GM21576 (cell line): ENCODE data around the gene NFE2.
A peak's percentile ranks its signal among the peaks of the same experiment; 100 is the strongest.
"Not testable (repeated sequence)": the region's sequence is repeated elsewhere in the genome, so short reads cannot be mapped to it uniquely, and the experiment has no call there.

Source experiments
- ATAC-seq: cut with Tn5 transposase; IDR thresholded peaks from one replicate; pipeline ENCODE4 v1.9.1; 2021; ENCODE audit warnings: mild to moderate bottlenecking, moderate library complexity; ENCODE audit not compliant: unreplicated experiment

Gene NFE2

DNA sequence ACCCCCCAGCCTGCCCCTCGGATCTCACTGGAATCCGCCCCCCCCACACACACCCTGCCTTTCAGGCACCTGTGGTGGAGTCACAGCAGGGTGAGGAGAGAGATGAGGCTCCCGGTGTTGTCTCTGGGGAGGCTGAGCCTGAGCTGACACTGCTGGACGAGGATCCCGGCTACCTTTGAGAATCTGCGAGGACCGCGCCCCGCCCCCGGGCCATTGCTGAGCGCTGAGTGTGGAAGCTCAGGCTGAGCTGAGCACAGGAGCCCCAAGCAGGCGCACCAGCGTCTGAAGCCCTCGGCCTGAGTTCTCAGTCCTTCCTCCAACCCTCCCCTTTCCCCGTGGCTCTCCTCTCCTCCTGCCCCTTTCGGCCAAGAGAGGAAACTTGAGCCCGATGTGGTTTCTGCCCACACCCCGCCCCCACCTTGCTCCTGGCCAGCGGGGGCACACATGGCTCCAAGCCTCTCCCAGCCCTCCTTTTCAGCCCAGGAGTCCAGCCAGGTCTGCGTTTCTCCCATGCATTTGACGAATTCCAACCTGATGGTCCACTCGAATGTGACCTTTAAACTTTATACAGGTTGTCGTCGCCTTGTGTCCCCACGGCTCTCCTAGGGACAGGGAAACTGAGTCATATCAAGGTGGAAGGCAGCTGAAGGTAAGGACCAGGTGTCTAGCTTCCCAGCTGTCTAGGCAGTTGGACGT, at the start of gene NFE2:
NFE2 (minus strand) TSS at position 284 of the 696 bp plus-strand sequence. CDS start 5,767 bp downstream, outside the sequence.
- ATAC-seq: no peak

GRCh38 chr12:54349679-54350078, 48.9 kb upstream of the NFE2 start:
- ATAC-seq: no peak

GRCh38 chr12:54349036-54349435, 48.2 kb upstream of the NFE2 start:
- no peak for ATAC-seq

- no peak for ATAC-seq
These were observed 40.8 kb upstream of the NFE2 start for GRCh38 chr12:54341378-54342300.

GRCh38 chr12:54340846-54341245, 40.0 kb upstream of the NFE2 start:
- ATAC-seq: no peak

DNA sequence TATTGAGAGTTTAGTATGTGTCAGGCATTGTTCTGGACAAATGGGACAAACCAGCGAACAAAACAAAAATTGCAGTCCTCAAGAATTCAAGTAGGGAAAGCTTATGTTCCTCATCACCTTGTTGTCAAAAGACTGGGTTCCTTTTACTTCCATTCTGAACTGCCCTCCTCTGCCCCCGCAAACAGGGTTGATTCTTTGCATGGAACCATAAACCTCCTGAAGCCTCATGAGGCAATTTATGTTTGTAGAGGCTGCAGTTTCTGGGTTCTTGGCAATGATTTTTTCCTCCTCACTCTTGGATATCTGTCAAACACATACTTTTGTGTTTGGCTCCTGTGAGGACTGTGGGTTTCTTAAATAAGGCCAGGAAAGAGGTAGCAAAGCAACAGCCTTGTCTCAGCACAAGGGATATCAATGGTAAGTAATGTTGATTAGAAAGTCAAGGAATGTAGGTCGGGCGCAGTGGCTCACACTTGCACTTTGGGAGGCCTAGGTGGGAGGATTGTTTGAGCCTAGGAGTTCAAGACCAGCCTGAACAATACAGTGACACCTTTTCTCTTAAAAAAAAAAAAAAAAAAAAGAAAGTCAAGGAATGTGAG, 38.0 kb upstream of the NFE2 start:
- no peak for ATAC-seq

GRCh38 chr12:54337854-54338650, 37.2 kb upstream of the NFE2 start:
- no peak for ATAC-seq

GRCh38 chr12:54337280-54337842, 36.5 kb upstream of the NFE2 start:
- no peak for ATAC-seq

DNA sequence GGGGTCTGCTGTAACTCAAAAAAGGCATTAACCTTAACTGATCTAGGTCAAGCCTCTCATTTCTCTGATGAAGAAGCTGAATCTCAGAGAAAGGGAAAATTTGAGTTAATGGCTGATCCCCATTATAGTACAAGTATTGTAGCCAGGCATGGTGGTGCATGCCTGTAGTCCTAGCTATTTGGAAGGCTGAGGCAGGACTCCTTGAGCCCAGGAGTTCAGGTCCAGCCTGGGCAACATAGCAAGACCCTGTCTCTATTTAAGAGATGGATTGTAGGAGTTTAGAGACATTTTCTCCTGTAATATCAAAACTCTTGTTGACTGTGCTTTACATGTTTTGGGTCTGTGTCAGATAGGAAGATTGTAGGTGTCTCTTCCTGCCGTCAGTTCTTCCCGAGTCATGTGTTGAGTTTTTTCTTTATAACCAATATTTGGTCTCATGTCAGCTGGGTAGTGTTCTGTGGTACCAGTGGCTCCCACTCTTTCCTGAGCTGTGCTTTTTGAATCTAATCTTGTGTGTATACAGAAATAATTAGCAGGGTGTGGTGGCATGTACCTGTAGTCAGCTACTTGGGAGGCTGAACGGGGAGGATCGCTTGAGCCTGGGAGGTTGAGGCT, 32.7 kb upstream of the NFE2 start:
- no peak for ATAC-seq

DNA sequence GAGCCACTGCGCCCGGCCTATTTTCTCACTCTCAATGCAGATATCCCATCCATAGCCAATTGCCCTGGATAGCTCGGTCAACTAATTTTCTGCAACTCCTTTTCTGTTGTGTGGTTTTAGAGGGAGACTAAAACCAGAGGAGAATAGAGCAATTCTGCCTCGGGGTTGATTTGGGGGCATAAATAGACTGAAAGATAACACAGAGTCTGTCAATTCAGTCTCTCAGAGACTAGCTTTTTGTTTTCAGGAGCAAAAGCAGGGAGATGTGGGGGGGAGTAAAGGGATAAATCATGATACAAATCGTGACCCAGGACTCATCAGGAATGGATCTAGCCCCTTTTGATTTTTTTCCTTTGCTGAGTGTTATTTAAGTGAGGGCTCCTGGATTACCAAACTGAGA, 30.6 kb upstream of the NFE2 start:
- no peak for ATAC-seq

DNA sequence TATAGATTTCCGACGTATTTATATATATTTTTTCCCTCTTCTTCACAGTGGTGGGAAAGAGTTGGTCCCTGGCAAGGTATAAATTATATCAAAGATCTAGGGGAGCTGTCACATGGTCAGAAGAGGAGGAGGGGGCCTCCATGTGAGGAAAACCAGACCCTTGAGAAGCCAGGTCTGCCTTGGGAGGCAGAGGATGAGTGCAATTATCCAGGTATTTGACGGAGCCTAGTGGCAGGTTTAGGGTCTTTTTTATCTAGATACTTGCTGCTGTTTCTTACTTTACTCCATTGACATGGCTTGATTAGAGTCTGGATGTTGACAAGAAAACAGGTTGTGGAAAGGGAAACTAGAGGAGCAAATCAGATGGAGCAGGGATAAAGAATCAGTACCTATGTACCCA, 29.6 kb upstream of the NFE2 start:
- no peak for ATAC-seq

- ATAC-seq: no peak
These were observed 28.9 kb upstream of the NFE2 start for GRCh38 chr12:54329759-54330158.

DNA sequence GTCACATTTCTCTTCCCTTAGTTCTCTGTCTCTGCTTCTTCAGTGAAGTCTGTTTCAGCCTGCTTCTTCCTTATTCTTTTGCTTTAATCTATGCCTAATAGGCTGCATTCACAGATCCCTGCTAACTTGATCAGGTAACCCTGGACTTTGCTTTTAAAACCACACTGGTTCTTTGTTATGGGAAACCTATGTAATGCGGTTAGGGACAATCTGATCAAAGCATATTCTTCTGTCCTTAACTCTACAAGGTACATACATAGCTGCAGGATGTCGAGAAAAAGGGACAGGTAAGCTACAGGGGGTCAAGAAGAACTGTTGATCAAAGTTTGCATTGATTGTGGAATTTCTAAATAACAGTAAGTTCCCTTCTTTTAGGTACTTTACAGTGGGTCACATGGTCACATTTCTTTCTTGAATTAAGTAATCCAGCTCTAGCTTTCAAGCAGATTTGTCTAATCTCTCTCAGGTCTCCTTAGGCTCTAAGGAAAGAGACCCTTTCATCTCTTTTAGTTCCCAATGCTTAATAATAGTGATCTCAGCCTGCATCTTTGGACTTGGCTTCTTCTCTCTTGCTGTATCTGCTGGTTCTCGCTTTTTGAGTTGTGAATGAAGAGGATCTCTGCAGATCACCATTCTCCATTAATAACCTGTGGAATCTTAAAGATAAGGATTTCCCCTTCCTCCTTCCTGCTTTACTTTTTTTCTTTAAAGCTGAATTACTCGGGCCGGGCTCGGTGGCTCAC, 28.0 kb upstream of the NFE2 start:
- ATAC-seq: no peak

DNA sequence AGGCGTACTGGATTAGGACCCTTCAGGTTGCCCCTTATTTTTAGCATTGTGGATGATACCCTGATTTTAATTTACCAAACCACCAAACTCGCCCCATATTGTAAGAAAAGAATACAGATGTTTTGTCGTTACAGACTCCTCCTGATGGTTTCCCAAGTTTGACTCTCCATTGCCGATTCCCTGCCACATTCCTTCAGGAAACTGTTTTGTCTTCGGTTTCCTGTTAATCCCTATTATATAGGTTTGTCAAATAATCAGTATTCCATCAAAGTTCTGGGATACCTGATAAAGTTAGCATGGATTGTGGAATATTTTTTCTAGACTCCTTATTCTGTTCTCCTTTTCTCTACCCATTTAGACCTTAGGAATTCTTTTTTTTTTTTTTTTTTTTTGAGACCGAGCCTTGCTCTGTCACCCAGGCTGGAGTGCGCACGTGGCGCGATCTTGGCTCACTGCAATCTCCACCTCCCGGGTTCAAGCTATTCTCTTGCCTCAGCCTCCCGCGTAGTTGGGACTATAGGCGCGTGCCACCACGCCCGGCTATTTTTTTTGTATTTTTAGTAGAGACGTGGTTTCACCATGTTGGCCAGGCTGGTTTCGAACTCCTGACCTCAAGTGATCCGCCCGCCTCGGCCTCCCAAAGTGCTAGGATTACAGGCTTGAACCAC, 24.8 kb upstream of the NFE2 start:
- ATAC-seq: not testable (repeated sequence)

- ATAC-seq: peak; percentile 97
These were observed 24.0 kb upstream of the NFE2 start, which contains the start of gene COPZ1 for GRCh38 chr12:54324617-54325441. Gene COPZ1, plus strand, starts transcription at chr12:54325131. Its CDS starts 33 bp downstream, at chr12:54325164.

DNA sequence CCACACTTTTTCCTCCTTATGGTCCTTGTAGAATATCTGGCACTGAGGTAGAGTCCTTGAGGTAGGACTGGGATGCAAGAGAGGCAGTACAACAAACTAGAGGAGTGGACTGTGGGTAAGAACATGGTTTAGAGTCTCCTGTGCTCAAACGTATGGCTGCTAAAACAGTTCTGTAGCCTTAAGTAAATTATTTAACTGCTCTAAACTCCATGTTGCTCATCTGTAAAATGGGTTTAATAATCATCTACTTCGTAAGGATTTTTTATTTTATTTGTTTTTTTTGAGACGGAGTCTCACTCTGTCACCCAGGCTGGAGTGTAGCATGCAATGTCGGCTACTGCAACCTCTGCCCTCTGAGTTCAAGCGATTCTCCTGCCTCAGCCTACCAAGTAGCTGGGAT, 20.5 kb upstream of the NFE2 start:
- no peak for ATAC-seq

GRCh38 chr12:54312309-54312708, 11.5 kb upstream of the NFE2 start:
- not testable (repeated sequence) for ATAC-seq

- no peak for ATAC-seq
These were observed 10.2 kb upstream of the NFE2 start for GRCh38 chr12:54311051-54311450.
